WI38 (cell line): Measurements from ENCODE around the gene BABAM1.

Experiments
- H3K4me3 ChIP-seq: 2 replicates; pipeline ENCODE4 v1.5.1; 2011; ENCODE audit warnings: low read depth, mild to moderate bottlenecking, control low read depth, low read length
- CTCF ChIP-seq: IDR thresholded peaks from 2 replicates; pipeline ENCODE4 v1.5.1; 2012; ENCODE audit warnings: low read depth, mild to moderate bottlenecking, control low read depth, low read length

BABAM1 gene

GRCh38 chr19:17237747-17238706 lies 29.2 kb upstream of the BABAM1 start:
- no peak for TF ChIP-seq CTCF
- no peak overlapping the region for H3K4me3 ChIP-seq

- no peak for TF ChIP-seq CTCF
- no peak overlapping the region for H3K4me3 ChIP-seq
These were observed 27.0 kb upstream of the BABAM1 start for GRCh38 chr19:17240062-17240752.

DNA sequence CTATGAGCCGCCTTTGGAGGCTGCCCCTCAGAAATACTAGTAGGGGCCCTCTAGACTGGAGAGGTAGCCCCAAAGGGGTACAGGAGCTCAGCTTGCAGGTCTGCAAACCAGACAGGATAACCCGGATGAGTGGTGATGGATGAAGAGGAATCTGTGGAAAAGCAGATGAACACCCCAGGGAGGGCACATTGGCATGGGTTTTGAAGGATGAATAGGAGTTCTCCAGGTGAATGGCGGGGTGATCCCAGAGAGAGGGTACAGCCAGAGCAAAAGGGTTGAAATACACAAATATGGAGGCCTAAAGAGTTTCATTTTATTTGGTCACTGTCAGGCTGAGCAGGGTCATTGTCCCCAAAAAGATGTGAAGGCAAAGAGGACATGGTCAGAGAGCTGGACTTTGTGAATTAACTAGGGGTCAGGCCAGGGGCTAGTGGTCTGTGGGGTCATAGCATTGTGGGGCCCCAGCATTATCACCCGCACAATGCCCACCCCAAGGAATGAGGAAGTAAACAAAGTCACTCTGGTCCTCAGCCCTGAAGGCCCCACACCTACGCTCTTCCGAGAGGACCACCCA lies 26.3 kb upstream of the BABAM1 start:
- no peak overlapping the region for H3K4me3 ChIP-seq
- no peak for TF ChIP-seq CTCF

GRCh38 chr19:17242431-17243208 lies 24.6 kb upstream of the BABAM1 start:
- peak overlapping the region; percentile 84 for H3K4me3 ChIP-seq
- no peak for TF ChIP-seq CTCF

DNA sequence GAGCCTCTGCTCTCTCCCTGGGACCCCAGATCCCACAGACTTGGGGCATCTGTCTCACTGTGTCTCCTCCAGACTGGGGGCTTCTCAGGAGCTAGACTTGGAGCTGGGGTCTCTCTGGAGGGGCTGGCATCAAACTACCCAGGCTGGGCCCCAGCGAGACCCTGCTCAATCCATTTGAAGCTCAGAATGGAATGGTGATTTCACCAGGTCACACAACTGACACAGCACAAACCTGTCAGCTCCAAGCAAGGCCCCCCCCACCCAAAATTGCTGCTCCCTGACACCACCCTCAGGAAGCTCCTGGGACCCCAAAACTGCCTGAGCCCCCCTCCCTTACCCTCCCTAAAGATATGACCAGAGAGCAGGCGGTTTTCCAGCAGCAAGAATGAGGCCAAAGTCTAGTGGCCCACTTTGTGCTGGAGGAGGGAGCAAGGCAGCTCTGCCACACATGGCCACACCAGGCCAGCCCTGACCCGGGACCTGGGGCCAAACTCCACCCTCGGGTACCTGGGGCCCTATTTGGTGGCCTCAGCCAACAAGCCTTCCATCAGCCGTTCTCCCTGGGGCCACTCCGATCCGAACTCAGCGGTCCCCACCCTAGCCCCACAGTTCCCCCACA lies 23.9 kb upstream of the BABAM1 start:
- peak overlapping the region; percentile 84 for H3K4me3 ChIP-seq
- TF ChIP-seq CTCF = no peak

- no peak for TF ChIP-seq CTCF
- peak overlapping the region; percentile 84 for H3K4me3 ChIP-seq
These were observed 23.2 kb upstream of the BABAM1 start for GRCh38 chr19:17243830-17244617.
